OCI-LY3 (cell line): ENCODE measurements around the gene CXCL1.

ENCODE experiments used
- H2AFZ ChIP-seq: fragments of 200-600, 300-600 bp; shearing (Covaris generic); 2 replicates; pipeline ENCODE4 v1.6.0; 2014; ENCODE audit warnings: antibody characterized with exemption, low read depth, low read length
- H3K27ac ChIP-seq: fragments of 200-600, 300-600 bp; sonication (generic); 2 replicates; pipeline ENCODE4 v1.5.1; 2014; ENCODE audit warnings: mild to moderate bottlenecking, low read length, moderate library complexity, mixed read lengths
- H3K27me3 ChIP-seq: fragments of 200-600, 300-600 bp; sonication (generic); 2 replicates; pipeline ENCODE4 v1.6.1; 2014; ENCODE audit warnings: low read depth, low read length, mixed read lengths
- H3K36me3 ChIP-seq: fragments of 200-600, 300-600 bp; sonication (generic); replicated peaks from 2 replicates; pipeline ENCODE3; 2014; ENCODE audit warnings: low read depth, low read length, mixed read lengths
- H3K4me1 ChIP-seq: fragments of 300-600, 200-600 bp; sonication (generic); 2 replicates; pipeline ENCODE4 v1.6.1; 2014; ENCODE audit warnings: low read length, mixed read lengths
- H3K4me2 ChIP-seq: fragments of 200-600, 300-600 bp; sonication (generic); 2 replicates; pipeline ENCODE4 v1.6.1; 2014; ENCODE audit warnings: low read length, mixed read lengths
- H3K4me3 ChIP-seq: fragments of 300-600, 200-600 bp; sonication (generic); 2 replicates; pipeline ENCODE4 v1.5.1; 2014; ENCODE audit warnings: antibody characterized with exemption, mild to moderate bottlenecking, low read length, moderate library complexity
- H3K79me2 ChIP-seq: fragments of 300-600, 200-600 bp; shearing (Covaris generic); 2 replicates; pipeline ENCODE4 v1.6.1; 2014; ENCODE audit warnings: mild to moderate bottlenecking, low read length, mixed read lengths
- H3K9ac ChIP-seq: fragments of 300-600, 200-600 bp; shearing (Covaris generic); 2 replicates; pipeline ENCODE4 v1.6.0; 2014; ENCODE audit warnings: mild to moderate bottlenecking, low read length, moderate library complexity
- H3K9me3 ChIP-seq: fragments of 200-600, 300-600 bp; shearing (Covaris generic); 2 replicates; pipeline ENCODE4 v1.6.1; 2014; ENCODE audit warnings: low read length, mixed read lengths; ENCODE audit not compliant: insufficient read depth
- H4K20me1 ChIP-seq: fragments of 200-600, 300-600 bp; sonication (generic); 2 replicates; pipeline ENCODE4 v1.6.1; 2016; ENCODE audit warnings: low read length, mixed read lengths; ENCODE audit not compliant: insufficient read depth
- EZH2phosphoT487 ChIP-seq: fragments of 200-600 bp; shearing (Covaris generic); IDR thresholded peaks from 2 replicates; pipeline ENCODE4 v1.6.1; 2018; ENCODE audit warnings: antibody characterized with exemption, mixed run types, low read depth
- TF ChIP-seq, protein P1 (sequence below): fragments of 200-600, 300-600 bp; sonication (generic); IDR thresholded peaks from 2 replicates; pipeline ENCODE4 v1.5.1; 2014; ENCODE audit warnings: antibody characterized with exemption, low read length, low read depth

The CXCL1 gene

DNA sequence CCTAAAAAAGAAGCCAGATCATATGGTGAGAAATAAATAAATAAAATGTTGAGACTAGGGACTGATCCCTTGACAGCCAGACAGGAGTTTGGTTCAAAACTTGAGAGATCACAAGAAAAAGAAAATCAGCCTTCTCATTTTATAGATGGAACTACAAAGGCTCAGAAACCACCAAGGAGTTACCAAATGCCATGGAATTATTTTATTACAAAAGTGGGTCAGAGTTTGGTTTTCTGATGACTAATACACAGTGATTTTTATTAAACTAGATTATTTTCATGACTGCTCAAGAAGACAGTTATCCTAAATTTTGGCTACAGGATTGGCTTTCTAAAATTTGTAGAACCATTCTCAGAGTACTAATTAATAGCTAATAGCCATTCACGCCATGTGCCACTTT, 6.2 kb downstream of the CXCL1 start:
- Histone ChIP-seq H3K4me1 (no peaks in the 10 kb centered on the region), H3K36me3 (no peaks in the 10 kb centered on the region), H3K9ac (no peak overlapping the region), H3K4me2 (no peak overlapping the region), H2AFZ (no peak overlapping the region), H4K20me1 (no peaks in the 10 kb centered on the region), H3K27ac (no peak overlapping the region), H3K27me3 (no peaks in the 10 kb centered on the region; the same call in 1 of the 2 replicates), H3K79me2 (no peaks in the 10 kb centered on the region), H3K4me3 (no peak overlapping the region), H3K9me3 (no peaks in the 10 kb centered on the region)
- TF ChIP-seq, protein P1, sequence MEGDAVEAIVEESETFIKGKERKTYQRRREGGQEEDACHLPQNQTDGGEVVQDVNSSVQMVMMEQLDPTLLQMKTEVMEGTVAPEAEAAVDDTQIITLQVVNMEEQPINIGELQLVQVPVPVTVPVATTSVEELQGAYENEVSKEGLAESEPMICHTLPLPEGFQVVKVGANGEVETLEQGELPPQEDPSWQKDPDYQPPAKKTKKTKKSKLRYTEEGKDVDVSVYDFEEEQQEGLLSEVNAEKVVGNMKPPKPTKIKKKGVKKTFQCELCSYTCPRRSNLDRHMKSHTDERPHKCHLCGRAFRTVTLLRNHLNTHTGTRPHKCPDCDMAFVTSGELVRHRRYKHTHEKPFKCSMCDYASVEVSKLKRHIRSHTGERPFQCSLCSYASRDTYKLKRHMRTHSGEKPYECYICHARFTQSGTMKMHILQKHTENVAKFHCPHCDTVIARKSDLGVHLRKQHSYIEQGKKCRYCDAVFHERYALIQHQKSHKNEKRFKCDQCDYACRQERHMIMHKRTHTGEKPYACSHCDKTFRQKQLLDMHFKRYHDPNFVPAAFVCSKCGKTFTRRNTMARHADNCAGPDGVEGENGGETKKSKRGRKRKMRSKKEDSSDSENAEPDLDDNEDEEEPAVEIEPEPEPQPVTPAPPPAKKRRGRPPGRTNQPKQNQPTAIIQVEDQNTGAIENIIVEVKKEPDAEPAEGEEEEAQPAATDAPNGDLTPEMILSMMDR, result no peak
- TF ChIP-seq EZH2phosphoT487, result no peak

DNA sequence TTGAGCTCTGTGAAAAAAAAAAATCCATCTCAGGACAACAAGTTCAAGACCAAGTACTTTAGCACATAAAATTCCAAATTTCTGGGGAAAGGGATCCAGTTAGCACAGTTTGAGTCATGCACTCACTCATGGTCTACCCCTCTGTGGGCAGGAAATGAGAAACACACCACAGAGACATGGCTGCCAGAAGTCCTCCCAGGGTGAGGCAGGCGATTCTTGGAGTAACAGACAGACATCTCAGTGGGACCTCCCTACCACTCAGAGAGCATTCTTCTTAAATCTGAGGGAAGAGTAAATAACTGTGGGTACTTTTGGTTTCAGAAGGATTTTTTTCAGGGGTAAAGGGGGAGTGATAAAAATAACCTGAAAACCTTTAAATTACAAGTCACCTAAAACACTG, 14.1 kb downstream of the CXCL1 start:
- TF ChIP-seq, protein P1, result no peak
- no peak overlapping the region for H3K27ac ChIP-seq
- no peak overlapping the region for H3K4me2 ChIP-seq
- no peak overlapping the region for H3K9ac ChIP-seq
- H4K20me1 ChIP-seq, result no peaks in the 10 kb centered on the region
- H2AFZ ChIP-seq, result no peak overlapping the region
- H3K9me3 ChIP-seq, result no peaks in the 10 kb centered on the region
- H3K27me3 ChIP-seq, result no peaks in the 10 kb centered on the region
- no peaks in the 10 kb centered on the region for H3K79me2 ChIP-seq
- no peaks in the 10 kb centered on the region for H3K4me1 ChIP-seq
- no peaks in the 10 kb centered on the region for H3K36me3 ChIP-seq
- H3K4me3 ChIP-seq, result no peak overlapping the region

DNA sequence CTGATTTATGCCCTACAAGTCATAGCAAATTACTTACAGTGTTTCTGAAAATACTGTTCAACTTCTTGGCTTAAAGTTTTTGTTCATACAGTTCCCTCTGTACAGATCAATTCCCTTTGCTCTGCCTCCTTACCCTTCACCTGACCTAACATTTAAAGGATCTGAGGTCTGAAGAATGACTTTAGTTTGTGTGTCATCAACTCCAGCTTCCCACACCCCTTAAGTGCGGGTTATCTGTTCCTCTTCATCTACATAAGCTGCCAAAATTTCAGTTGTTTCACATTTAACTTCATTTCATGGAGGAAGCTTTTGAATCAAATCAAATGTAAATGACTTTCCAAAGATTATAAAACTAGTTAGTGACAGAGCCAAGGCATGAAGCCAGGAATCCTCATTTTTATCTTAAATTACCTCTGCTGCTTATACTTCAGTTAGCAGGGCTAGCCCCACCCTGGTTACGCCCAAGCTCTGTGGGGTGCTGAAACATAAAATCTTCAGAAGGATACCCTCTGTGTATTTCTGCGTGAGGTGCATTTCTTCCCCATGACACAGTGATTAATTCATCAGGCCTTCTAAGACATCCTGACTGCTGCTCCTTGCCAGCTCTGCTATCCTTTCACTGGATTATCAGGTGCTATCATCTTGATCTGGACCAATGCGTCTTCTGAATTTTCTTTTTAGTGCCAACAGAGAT, 16.5 kb downstream of the CXCL1 start:
- no peak overlapping the region for H3K4me3 ChIP-seq
- no peak for TF ChIP-seq EZH2phosphoT487
- TF ChIP-seq, protein P1, result no peak
- H3K4me2 ChIP-seq, result no peak overlapping the region
- no peaks in the 10 kb centered on the region for H3K27me3 ChIP-seq
- no peaks in the 10 kb centered on the region for H4K20me1 ChIP-seq
- H3K4me1 ChIP-seq, result no peaks in the 10 kb centered on the region
- H3K79me2 ChIP-seq, result no peaks in the 10 kb centered on the region
- H3K9ac ChIP-seq, result no peak overlapping the region
- H3K9me3 ChIP-seq, result no peaks in the 10 kb centered on the region
- H3K36me3 ChIP-seq, result no peaks in the 10 kb centered on the region
- H3K27ac ChIP-seq, result no peak overlapping the region
- H2AFZ ChIP-seq, result no peak overlapping the region

DNA sequence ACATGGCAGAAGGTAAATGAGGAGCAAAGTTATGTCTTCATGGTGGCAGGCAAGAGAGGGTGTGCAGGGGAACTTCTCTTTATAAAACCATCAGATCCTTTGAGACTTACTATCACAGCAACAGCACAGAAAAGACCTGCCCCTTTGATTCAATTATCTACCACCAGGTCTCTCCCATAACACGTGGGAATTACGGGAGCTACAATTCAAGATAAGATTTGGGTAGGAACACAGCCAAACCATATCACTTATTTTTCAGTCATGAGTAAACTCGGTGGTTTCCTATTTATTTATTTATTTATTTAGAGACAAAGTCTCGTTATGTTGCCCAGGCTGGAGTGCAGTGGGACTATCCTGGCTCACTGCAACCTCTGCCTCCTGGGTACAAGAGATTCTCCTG, 22.1 kb downstream of the CXCL1 start:
- no peaks in the 10 kb centered on the region for H3K4me1 ChIP-seq
- TF ChIP-seq EZH2phosphoT487, result no peak
- TF ChIP-seq, protein P1, result no peak
- no peaks in the 10 kb centered on the region for H3K36me3 ChIP-seq
- H2AFZ ChIP-seq, result no peak overlapping the region
- no peaks in the 10 kb centered on the region for H4K20me1 ChIP-seq
- H3K4me2 ChIP-seq, result no peak overlapping the region
- H3K4me3 ChIP-seq, result no peak overlapping the region
- no peaks in the 10 kb centered on the region for H3K27me3 ChIP-seq
- H3K9me3 ChIP-seq, result no peaks in the 10 kb centered on the region
- no peaks in the 10 kb centered on the region for H3K79me2 ChIP-seq
- no peak overlapping the region for H3K9ac ChIP-seq
- H3K27ac ChIP-seq, result no peak overlapping the region
